DND-41 (cell line): ENCODE measurements around the gene SGCE.

Experiments used
- ATAC-seq: fragments of 200-7000 bp; cut with Tn5 transposase; 3 replicates; pipeline ENCODE4 v1.9.1; 2021; ENCODE audit warnings: low read depth; ENCODE audit not compliant: insufficient read depth
- DNase-seq: peaks from one replicate; pipeline ENCODE4 v3.0.0-alpha.2; 2020
- H2AFZ ChIP-seq: 2 replicates; pipeline ENCODE4 v1.6.0; 2012; ENCODE audit warnings: low read depth, low read length
- H3K27ac ChIP-seq: 2 replicates; pipeline ENCODE4 v1.5.1; 2012; ENCODE audit warnings: low read length, inconsistent platforms
- H3K27me3 ChIP-seq: fragments of 200-600 bp; sonication (generic); 2 replicates; pipeline ENCODE4 v1.6.0; 2012; ENCODE audit warnings: low read length, mild to moderate bottlenecking, inconsistent platforms; ENCODE audit not compliant: insufficient read depth, poor library complexity
- H3K36me3 ChIP-seq: 2 replicates; pipeline ENCODE4 v1.5.1; 2012; ENCODE audit warnings: low read length, inconsistent platforms; ENCODE audit not compliant: insufficient read depth
- H3K4me1 ChIP-seq: 2 replicates; pipeline ENCODE4 v1.5.1; 2012; ENCODE audit warnings: mild to moderate bottlenecking, low read length; ENCODE audit not compliant: insufficient read depth
- H3K4me2 ChIP-seq: 2 replicates; pipeline ENCODE4 v1.6.0; 2012; ENCODE audit warnings: mild to moderate bottlenecking, moderate library complexity, low read length, inconsistent platforms; ENCODE audit not compliant: insufficient read depth
- H3K4me3 ChIP-seq, 2 experiments: fragments of 200-600 bp in 1 of 2; shearing (Covaris generic) in 1 of 2; 2 replicates each; pipeline ENCODE4 v1.5.1; 2012 to 2016; ENCODE audit warnings: inconsistent platforms in 2 of 2, low read length in 2 of 2, mild to moderate bottlenecking in 2 of 2, low read depth in 1 of 2, moderate library complexity in 1 of 2
- H3K79me2 ChIP-seq: 2 replicates; pipeline ENCODE4 v1.6.0; 2012; ENCODE audit warnings: low read length, inconsistent platforms; ENCODE audit not compliant: insufficient read depth
- H3K9ac ChIP-seq: 2 replicates; pipeline ENCODE4 v1.6.0; 2012; ENCODE audit warnings: low read depth, mild to moderate bottlenecking, inconsistent platforms, low read length, moderate library complexity
- H3K9me3 ChIP-seq: 2 replicates; pipeline ENCODE4 v1.5.1; 2012; ENCODE audit warnings: low read length, moderate library complexity, mild to moderate bottlenecking, inconsistent platforms; ENCODE audit not compliant: insufficient read depth, severe bottlenecking
- H4K20me1 ChIP-seq: 2 replicates; pipeline ENCODE4 v1.6.0; 2012; ENCODE audit warnings: low read length; ENCODE audit not compliant: insufficient read depth
- CTCF ChIP-seq: IDR thresholded peaks from 2 replicates; pipeline ENCODE4 v1.5.1; 2012; ENCODE audit warnings: borderline replicate concordance, low read length, moderate library complexity, mild to moderate bottlenecking; ENCODE audit not compliant: poor library complexity, severe bottlenecking; ENCODE audit errors: extremely low read depth
- EZH2 ChIP-seq: IDR thresholded peaks from 3 replicates; pipeline ENCODE4 v1.6.1; 2012; ENCODE audit warnings: borderline replicate concordance, low read depth, mild to moderate bottlenecking, moderate library complexity, low read length, inconsistent platforms; ENCODE audit not compliant: severe bottlenecking

SGCE gene

GRCh38 chr7:94612253-94612652 lies 43.7 kb downstream of the SGCE start:
- Histone ChIP-seq H3K4me3 (no peak overlapping the region), H3K4me2 (no peak overlapping the region), H2AFZ (no peak overlapping the region), H3K36me3 (no peaks in the 10 kb centered on the region), H4K20me1 (no peaks in the 10 kb centered on the region), H3K79me2 (no peaks in the 10 kb centered on the region), H3K9ac (no peak overlapping the region), H3K4me1 (no peaks in the 10 kb centered on the region), H3K27me3 (no peaks in the 10 kb centered on the region), H3K27ac (no peak overlapping the region), H3K9me3 (no peaks in the 10 kb centered on the region)
- ATAC-seq (no peak), DNase-seq (no peak)
- no peak for TF ChIP-seq EZH2
- TF ChIP-seq CTCF, result no peak

GRCh38 chr7:94609561-94609960 lies 46.4 kb downstream of the SGCE start:
- H3K79me2 ChIP-seq, result no peaks in the 10 kb centered on the region
- H3K4me2 ChIP-seq, result no peak overlapping the region
- H4K20me1 ChIP-seq, result no peaks in the 10 kb centered on the region
- ATAC-seq (no peak), DNase-seq (no peak)
- H3K27ac ChIP-seq, result no peak overlapping the region
- no peak overlapping the region for H2AFZ ChIP-seq
- no peaks in the 10 kb centered on the region for H3K27me3 ChIP-seq
- H3K4me1 ChIP-seq, result no peaks in the 10 kb centered on the region
- TF ChIP-seq CTCF, result no peak
- TF ChIP-seq EZH2, result no peak
- H3K36me3 ChIP-seq, result no peaks in the 10 kb centered on the region
- H3K9ac ChIP-seq, result no peak overlapping the region
- no peak overlapping the region for H3K4me3 ChIP-seq
- no peaks in the 10 kb centered on the region for H3K9me3 ChIP-seq

GRCh38 chr7:94605031-94605430 lies 50.9 kb downstream of the SGCE start:
- H3K9me3 ChIP-seq, result no peaks in the 10 kb centered on the region
- no peaks in the 10 kb centered on the region for H3K79me2 ChIP-seq
- no peak for ATAC-seq

More at GRCh38 chr7:94605031-94605430, 50.9 kb downstream of the SGCE start:
- Histone ChIP-seq H3K27ac (no peak overlapping the region), H3K4me3 (no peak overlapping the region), H3K4me1 (no peaks in the 10 kb centered on the region), H3K36me3 (no peaks in the 10 kb centered on the region), H3K4me2 (no peak overlapping the region), H3K9ac (no peak overlapping the region), H3K27me3 (no peaks in the 10 kb centered on the region), H4K20me1 (no peaks in the 10 kb centered on the region), H2AFZ (no peak overlapping the region)
- TF ChIP-seq CTCF (no peak), EZH2 (no peak)
- DNase-seq, result no peak
